Ascending aorta (tissue), 2 donors: ENCODE results near the gene UAP1L1. TPM values are rescaled to one million over a fixed set of nuclear protein-coding genes. Genes with fewer than 3 reads are reported as not detected.

ENCODE experiments used
- DNase-seq, 2 donors: peaks; one replicate each; pipeline ENCODE4 v3.0.0-alpha.2; 2019; ENCODE audit warnings: low spot score in 2 of 2
- H3K27ac ChIP-seq, 2 donors: fragments of 200-600 bp; sonication (generic); one replicate each; pipeline ENCODE4 v1.5.1; 2016 to 2017; ENCODE audit warnings: mild to moderate bottlenecking in 1 of 2
- H3K27me3 ChIP-seq: fragments of 200-600 bp; sonication (generic); one replicate; pipeline ENCODE4 v1.5.1; 2017
- H3K36me3 ChIP-seq, 2 donors: fragments of 200-600 bp; sonication (generic); one replicate each; pipeline ENCODE4 v1.5.1; 2016
- H3K4me1 ChIP-seq, 2 donors: fragments of 200-600 bp; sonication (generic); one replicate each; pipeline ENCODE4 v1.5.1; 2016 to 2017; ENCODE audit warnings: mild to moderate bottlenecking in 1 of 2
- H3K4me3 ChIP-seq, 2 donors: fragments of 200-600 bp; sonication (generic); one replicate each; pipeline ENCODE4 v1.5.1; 2016 to 2017; ENCODE audit warnings: mild to moderate bottlenecking in 1 of 2
- H3K9me3 ChIP-seq, 2 donors: fragments of 200-600 bp; sonication (generic); one replicate each; pipeline ENCODE4 v1.5.1; 2016
- CTCF ChIP-seq, 3 experiments: fragments of 200-600 bp in 2 of 3; fragments of 450-650 bp in 1 of 3; sonication (generic) in 2 of 3; IDR thresholded peaks; one replicate each; pipeline ENCODE4 v1.5.1; 2016 to 2019; ENCODE audit warnings: antibody characterized with exemption in 3 of 3, mild to moderate bottlenecking in 1 of 3, moderate library complexity in 1 of 3
- intact Hi-C: fragments of 100-400 bp; cut with DNase I; formaldehyde crosslinking; loops from one replicate; pipeline ENCODE4 v1.15.1; 2023
- total RNA-seq: library from RNA; depleted of rRNA; stranded (reverse); fragments of >200 nt; gene quantifications from one replicate; pipeline ENCODE4 v1.1.0, GENCODE V29; 2016

Gene UAP1L1
- total RNA-seq, 1 donor from 2014 or later, result 17.1 TPM

GRCh38 chr9:137048655-137049543, 28.4 kb upstream of the UAP1L1 start:
- Histone ChIP-seq H3K4me1 (peaks cover 5 to 26% of the 10 kb centered on the region in 2 donors), H3K9me3 (no peaks in the 10 kb centered on the region), H3K27me3 (peaks cover 34% of the 10 kb centered on the region), H3K36me3 (no peaks in the 10 kb centered on the region), H3K4me3 (no peak overlapping the region), H3K27ac (no peak overlapping the region)
- intact Hi-C loops, result no loop called here
- TF ChIP-seq CTCF (IDR thresholded peaks at IDR 0.05), result no peak
- DNase-seq, result no peak

GRCh38 chr9:137049544-137050449, 27.5 kb upstream of the UAP1L1 start:
- no peaks in the 10 kb centered on the region for H3K36me3 ChIP-seq
- peaks cover 34% of the 10 kb centered on the region for H3K27me3 ChIP-seq
- no peak for DNase-seq
- H3K9me3 ChIP-seq, result no peaks in the 10 kb centered on the region
- peak in 1 of 3 experiments; percentile 31 for TF ChIP-seq CTCF (IDR thresholded peaks at IDR 0.05)
- intact Hi-C loops, result no loop called here
- H3K4me1 ChIP-seq, result peaks cover 3 to 20% of the 10 kb centered on the region in 2 donors
- H3K4me3 ChIP-seq, result no peak overlapping the region
- no peak overlapping the region for H3K27ac ChIP-seq

DNA sequence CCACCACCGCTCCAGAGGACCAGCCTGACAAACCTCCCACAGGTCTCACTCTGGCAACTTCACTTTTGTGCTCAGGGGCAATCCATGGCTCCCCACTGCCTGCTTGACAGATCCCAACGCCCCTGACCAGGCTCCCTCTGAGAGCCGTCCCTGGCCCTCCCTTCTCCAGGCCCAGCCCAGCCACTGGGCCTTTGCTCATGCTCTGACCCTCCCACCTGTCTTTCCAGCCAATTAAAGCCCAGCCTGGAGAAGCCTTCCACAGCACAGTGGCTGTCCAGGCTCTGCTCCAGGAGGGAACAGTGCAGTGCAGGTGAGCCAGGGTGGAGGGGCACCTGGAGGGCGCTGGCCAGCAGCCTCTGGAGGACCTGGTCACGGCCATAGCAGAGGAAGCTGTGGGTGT, 26.7 kb upstream of the UAP1L1 start:
- no peak overlapping the region for H3K27ac ChIP-seq

GRCh38 chr9:137051145-137051724, 26.1 kb upstream of the UAP1L1 start:
- no peak for TF ChIP-seq CTCF (IDR thresholded peaks at IDR 0.05)
- no peaks in the 10 kb centered on the region for H3K9me3 ChIP-seq
- H3K27ac ChIP-seq, result no peak overlapping the region
- H3K36me3 ChIP-seq, result no peaks in the 10 kb centered on the region
- H3K4me3 ChIP-seq, result no peak overlapping the region
- intact Hi-C loops, result no loop called here
- no peak for DNase-seq
- peaks cover 34% of the 10 kb centered on the region for H3K27me3 ChIP-seq
- peaks cover 5 to 20% of the 10 kb centered on the region in 2 donors for H3K4me1 ChIP-seq

More for the DNA sequence above, 26.7 kb upstream of the UAP1L1 start:
- TF ChIP-seq CTCF (IDR thresholded peaks at IDR 0.05), result no peak
- Histone ChIP-seq H3K9me3 (no peaks in the 10 kb centered on the region), H3K4me3 (no peak overlapping the region), H3K4me1 (peaks cover 5 to 20% of the 10 kb centered on the region in 2 donors), H3K36me3 (no peaks in the 10 kb centered on the region), H3K27me3 (peaks cover 34% of the 10 kb centered on the region)
- intact Hi-C loops, result no loop called here
- DNase-seq, result no peak

- Histone ChIP-seq H3K4me1 (peaks cover 5 to 16% of the 10 kb centered on the region in 2 donors), H3K27me3 (peaks cover 29% of the 10 kb centered on the region), H3K27ac (no peak overlapping the region), H3K9me3 (no peaks in the 10 kb centered on the region), H3K36me3 (no peaks in the 10 kb centered on the region), H3K4me3 (no peak overlapping the region)
- no peak for DNase-seq
- intact Hi-C loops, result no loop called here
- TF ChIP-seq CTCF (IDR thresholded peaks at IDR 0.05), result no peak
Measured at GRCh38 chr9:137052293-137052692, 25.0 kb upstream of the UAP1L1 start.
